GM18499 (cell line): ENCODE results near the gene LUZP1.
"Not testable (repeated sequence)": the region's sequence is repeated elsewhere in the genome, so short reads cannot be mapped to it uniquely, and the experiment has no call there.

Source experiments
- ATAC-seq: cut with Tn5 transposase; IDR thresholded peaks from one replicate; pipeline ENCODE4 v1.9.1; 2021; ENCODE audit warnings: moderate number of reproducible peaks; ENCODE audit not compliant: insufficient read depth, unreplicated experiment

LUZP1 gene

GRCh38 chr1:23168445-23169194 is at the start of gene LUZP1:
TSS of gene LUZP1 (minus strand) at chr1:23168856.
- no peak for ATAC-seq

- no peak for ATAC-seq
These were observed 48.9 kb upstream of the LUZP1 start, which contains the start of gene HTR1D for GRCh38 chr1:23217421-23218115. TSS of gene HTR1D (minus strand) at chr1:23217502. CDS start at chr1:23194219, 23,283 bp downstream.

- no peak for ATAC-seq
These were observed 48.2 kb upstream of the LUZP1 start for GRCh38 chr1:23216771-23217420.

GRCh38 chr1:23215751-23216449 is 47.2 kb upstream of the LUZP1 start:
- ATAC-seq = no peak

GRCh38 chr1:23215291-23215690 is 46.6 kb upstream of the LUZP1 start:
- no peak for ATAC-seq

GRCh38 chr1:23214640-23215039 is 46.0 kb upstream of the LUZP1 start:
- no peak for ATAC-seq

- ATAC-seq = no peak
These were observed 43.3 kb upstream of the LUZP1 start for GRCh38 chr1:23211955-23212354.

GRCh38 chr1:23210963-23211362 is 42.3 kb upstream of the LUZP1 start:
- no peak for ATAC-seq

- ATAC-seq = no peak
These were observed 41.7 kb upstream of the LUZP1 start for GRCh38 chr1:23210351-23210785.

GRCh38 chr1:23209770-23210169 is 41.1 kb upstream of the LUZP1 start:
- ATAC-seq = no peak

GRCh38 chr1:23208527-23208926 is 39.9 kb upstream of the LUZP1 start:
- no peak for ATAC-seq

- not testable (repeated sequence) for ATAC-seq
These were observed 39.1 kb upstream of the LUZP1 start for GRCh38 chr1:23207733-23208132.

GRCh38 chr1:23202263-23202749 is 33.6 kb upstream of the LUZP1 start:
- no peak for ATAC-seq

GRCh38 chr1:23200883-23201282 is 32.2 kb upstream of the LUZP1 start:
- no peak for ATAC-seq

GRCh38 chr1:23198373-23198772 is 29.7 kb upstream of the LUZP1 start:
- ATAC-seq = no peak

GRCh38 chr1:23196627-23197328 is 28.1 kb upstream of the LUZP1 start:
- ATAC-seq = no peak

GRCh38 chr1:23194119-23194984 is 25.7 kb upstream of the LUZP1 start:
- no peak for ATAC-seq

- no peak for ATAC-seq
These were observed 24.9 kb upstream of the LUZP1 start for GRCh38 chr1:23193391-23194118.
